HG02610 (cell line): ENCODE measurements around the gene PTP4A2.
"Not testable (repeated sequence)": the region's sequence is repeated elsewhere in the genome, so short reads cannot be mapped to it uniquely, and the experiment has no call there.

Experiments
- ATAC-seq: cut with Tn5 transposase; IDR thresholded peaks from one replicate; pipeline ENCODE4 v1.9.1; 2021; ENCODE audit warnings: mild to moderate bottlenecking, moderate library complexity; ENCODE audit not compliant: unreplicated experiment

PTP4A2 gene

DNA sequence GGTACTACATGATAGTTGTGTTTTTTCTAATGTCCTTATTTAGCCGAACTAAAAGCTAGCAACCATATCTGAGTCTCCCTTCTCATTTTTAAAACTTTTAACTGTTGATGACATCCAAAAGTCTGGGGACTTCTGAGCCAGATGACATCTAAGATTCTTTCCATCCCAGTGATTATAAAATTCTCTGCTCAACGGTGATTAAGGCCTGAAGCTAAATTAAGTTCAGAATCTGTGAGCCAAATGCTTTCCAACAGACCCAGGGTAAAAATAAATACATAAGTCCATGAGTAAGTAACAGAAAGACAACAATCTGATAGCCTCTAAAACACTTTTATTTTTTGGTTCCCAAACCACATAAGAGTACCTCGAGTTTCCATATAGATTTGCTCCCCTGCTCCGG, 13.1 kb upstream of the PTP4A2 start:
- ATAC-seq: no peak

DNA sequence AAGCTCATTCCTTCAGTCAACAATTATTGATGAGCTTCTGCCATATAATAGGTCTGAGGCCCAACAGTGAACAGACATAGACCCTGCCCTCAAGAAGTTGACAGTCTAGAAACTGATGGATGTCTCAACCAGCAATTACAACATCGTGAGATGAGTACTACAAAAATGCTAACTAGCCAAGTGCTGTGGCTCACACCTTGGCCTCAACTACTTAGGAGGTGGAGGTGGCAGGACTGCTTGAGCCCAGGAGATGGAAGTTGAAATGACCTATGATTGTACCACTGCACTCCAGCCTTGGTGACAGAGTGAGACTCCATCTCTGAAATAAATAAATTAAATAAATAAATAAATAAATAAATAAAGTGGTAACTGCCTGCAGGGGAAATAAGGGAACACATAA, 11.7 kb upstream of the PTP4A2 start:
- no peak for ATAC-seq

DNA sequence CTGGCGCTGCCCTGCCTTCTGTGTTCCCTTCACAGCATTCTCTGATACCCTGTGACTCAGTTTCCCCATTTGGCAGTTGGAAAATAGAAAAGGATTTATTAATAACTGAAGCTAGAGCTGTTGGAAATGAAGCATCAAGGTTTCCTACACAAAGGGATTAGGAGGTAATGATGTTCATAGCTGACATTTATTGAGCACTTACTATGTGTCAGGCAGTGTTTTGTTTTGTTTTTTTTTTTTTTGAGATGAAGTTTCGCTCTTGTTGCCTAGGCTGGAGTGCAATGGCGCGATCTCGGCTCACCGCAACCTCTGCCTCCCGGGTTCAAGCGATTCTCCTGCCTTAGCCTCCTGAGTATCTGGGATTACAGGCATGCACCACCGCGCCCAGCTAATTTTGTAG, 7.5 kb upstream of the PTP4A2 start:
- not testable (repeated sequence) for ATAC-seq

DNA sequence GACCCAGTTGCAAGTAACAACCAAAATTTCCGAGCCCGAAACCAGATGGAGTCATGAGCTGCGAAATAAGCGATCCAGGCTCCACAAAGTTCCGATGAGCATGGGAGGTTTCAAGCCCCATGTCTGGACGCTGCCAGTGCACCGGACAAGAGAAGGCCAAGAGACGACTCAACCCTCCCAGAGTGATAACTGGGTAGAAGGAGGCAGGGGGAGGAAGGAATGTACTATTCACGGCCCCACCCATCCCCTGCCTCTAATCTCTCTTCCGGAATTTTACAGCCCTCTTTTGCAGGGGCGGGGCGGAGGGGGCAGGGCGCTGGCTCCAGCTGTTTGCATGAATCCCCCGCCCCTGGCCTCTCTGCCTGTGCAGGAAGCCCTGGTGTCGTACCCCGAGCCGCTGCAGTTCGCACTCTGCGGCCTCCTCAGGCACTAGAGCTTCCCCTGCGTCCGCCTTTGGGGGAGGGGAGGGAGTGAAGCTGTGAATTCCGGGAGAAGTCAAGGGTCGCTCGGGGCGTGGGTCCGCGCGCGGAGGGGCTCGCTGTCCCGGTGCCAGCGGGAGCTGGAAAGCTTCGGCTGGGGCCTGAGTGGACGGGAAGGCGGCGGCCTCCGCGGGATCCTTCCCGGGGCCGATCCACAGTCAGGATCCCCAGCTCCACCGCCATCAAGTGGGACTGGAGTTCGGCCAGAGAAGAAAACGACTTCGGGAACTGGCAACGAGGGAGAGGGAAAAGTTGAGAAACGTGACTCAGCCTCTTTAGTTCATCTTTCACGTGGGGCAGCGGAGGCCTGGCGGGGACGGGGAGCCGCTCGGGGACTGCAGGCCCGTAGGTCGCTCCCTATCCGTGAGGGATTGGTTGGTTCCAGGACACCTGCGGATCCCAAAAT, 6.3 kb upstream of the PTP4A2 start:
- ATAC-seq: peak; percentile 65

DNA sequence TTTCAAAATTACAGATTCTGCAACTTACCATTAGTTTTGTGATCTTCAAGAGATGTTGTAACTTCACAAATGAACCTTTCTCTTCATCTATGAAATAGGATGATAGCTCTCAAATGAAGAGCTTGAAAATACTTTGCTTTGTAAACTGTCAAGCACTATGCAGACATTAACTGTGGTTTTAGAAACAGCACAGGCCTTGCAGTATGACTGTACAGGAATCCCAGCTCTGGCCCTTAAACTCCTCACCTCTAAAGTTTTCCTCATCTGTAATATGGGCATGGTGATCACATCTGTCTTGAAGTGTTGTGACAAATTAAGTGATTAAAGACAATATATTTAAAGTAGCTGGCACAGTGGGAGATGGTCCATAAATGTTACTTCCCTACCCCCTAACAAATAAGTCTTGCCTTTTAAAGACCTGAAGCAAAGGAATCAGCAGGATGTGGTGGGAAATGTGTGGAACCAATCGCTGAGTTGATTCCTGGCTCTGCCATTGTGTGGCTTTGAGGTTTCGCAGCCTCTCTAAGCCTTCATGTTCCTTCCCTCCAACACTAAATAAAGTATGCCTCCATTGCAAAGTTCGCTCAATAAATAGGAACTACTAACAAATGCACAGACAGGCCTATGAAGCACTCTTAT, 5.5 kb upstream of the PTP4A2 start:
- ATAC-seq: peak; percentile 37

DNA sequence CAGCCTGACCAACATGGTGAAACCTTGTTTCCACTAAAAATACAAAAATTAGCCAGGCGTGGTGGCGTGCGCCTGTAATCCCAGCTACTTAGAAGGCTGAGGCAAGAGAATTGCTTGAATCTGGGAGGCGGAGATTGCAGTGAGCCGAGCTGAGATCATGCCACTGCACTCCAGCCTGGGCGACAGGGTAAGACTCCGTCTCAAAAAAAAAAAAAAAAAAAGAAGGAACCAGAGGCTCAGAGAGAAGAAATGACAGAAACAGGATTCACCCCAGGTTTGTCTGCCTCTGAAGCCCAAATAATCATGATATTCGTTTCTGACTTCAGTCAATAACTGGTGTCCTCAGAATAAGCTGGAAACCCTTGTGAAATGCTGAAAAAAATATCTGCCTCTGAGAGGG, 3.9 kb upstream of the PTP4A2 start:
- ATAC-seq: not testable (repeated sequence)

DNA sequence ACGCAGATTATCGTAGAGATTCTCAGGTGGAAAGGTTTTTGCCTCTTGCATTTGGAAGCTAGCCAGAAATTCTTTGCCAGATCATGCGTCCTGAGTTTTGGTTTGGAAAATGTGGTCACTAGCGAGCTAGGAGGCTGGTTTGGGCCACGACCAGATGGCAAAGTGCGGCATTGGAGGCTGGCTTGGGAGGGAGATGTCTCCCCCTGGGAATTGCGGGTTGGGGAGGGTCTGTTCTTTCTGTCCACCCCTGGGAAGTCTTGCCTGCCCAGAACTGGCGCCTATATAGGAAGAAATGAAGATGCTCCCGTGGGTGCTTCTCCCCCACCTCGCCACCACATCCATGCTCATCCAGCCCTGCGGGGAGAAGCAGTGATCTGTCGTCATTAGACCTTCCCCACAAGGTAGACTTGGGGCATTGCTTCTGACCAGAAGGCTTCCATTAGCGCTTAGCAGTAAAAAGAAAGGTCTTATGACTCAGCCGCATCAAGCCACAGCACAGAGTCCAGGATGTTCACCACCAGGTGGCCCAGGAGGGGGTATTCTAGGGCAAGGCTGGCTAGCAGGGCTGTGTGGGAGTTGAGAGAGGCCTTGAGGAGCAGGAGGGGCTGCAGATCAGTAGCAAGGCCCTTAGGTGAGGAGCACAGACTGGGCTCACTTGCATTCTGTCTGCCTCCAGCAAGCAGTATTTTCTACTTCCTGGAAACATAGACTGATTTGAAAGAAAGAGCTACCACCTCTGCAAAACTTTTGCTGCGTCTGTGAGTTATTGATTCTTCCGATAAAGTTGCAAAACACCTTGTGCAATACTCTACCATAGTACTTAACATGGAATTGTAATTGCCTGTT, 1.5 kb upstream of the PTP4A2 start:
- ATAC-seq: peak; percentile 33

DNA sequence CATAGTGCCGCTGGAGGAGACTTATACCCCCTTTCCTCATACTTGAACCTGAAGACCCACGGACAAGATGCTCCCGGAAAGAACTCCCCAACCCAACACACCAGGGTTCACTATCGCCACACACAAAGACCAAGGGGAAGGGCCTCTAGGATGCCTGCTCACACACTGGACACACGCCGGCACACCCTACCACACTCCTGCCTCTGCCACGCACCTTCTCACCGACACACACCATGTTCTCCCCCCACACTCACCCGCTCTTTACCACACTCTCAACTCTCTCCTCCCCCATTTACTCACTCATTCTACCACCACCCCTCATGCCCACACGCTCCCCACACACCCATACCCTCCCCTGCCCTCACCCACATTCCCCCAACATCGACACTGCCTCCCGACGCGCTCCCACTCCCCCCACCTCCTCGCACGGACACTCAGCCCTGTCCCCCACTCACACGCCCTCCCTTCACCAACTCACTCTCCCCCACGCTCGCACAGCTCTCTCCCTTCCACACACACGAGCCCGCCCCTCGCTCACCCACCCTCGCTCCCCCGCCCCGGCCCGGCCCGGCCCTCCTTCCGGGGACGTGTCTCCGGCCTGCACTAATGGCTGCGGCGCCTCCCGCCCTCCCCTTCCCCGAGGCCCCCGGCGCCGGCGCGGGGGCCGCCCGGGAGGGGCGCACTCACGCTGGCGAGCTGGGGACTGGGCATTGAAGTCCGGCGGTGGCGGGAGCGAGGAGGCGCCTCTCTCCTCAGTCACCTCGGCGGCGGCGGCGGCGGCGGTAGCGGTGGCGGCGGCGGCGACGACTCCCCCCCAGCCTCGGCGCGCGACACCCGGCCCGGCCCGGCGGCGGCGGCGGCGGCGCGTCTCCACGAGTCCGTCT, 626 bp downstream of the PTP4A2 start:
- peak; percentile 19 for ATAC-seq

DNA sequence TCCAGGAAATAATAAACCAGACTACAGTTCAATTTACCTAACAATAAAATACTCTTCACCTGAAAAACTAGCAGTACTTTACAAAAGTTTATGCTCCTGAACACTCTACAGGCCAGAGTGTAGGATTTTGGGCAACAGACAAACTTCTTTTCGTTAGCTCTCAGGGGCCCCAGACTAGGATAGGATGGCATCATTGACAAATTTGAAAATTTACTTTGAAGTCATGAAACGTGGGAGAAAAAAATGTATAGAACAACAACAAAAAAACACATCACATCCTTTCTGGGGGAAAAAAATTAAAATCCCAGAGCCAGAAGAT, 1.2 kb downstream of the PTP4A2 start:
- ATAC-seq: no peak

DNA sequence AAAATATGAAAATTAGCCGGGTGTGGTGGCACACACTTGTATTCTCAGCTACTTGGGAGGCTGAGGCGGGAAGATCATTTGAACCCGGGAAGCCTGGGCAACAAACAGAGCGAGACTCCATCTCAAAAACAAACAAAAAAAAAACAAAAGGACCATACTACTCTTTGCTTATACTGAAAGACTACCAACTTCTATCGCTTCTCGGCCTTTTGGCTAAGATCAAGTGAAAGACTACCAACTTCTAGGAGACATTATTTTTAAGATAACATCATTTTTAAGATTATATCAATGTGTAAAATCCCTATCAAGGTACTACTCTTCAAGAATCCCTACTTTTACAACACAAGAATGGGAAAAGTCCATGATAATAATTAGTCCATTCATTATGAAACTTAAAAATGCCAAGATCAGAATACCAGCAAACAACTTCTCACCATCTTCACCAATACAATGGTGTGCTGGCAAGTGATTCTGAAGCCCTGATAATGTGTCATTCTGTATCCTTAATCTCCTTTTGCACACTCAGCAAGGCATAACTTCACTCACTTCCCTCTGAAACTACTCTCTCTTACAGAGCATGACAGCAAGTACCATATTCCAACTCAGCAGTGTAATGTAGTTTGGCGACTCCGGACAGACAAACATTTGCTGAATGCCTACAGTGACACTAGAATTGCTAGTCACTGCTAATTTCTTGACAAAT, 1.7 kb downstream of the PTP4A2 start:
- ATAC-seq: no peak

DNA sequence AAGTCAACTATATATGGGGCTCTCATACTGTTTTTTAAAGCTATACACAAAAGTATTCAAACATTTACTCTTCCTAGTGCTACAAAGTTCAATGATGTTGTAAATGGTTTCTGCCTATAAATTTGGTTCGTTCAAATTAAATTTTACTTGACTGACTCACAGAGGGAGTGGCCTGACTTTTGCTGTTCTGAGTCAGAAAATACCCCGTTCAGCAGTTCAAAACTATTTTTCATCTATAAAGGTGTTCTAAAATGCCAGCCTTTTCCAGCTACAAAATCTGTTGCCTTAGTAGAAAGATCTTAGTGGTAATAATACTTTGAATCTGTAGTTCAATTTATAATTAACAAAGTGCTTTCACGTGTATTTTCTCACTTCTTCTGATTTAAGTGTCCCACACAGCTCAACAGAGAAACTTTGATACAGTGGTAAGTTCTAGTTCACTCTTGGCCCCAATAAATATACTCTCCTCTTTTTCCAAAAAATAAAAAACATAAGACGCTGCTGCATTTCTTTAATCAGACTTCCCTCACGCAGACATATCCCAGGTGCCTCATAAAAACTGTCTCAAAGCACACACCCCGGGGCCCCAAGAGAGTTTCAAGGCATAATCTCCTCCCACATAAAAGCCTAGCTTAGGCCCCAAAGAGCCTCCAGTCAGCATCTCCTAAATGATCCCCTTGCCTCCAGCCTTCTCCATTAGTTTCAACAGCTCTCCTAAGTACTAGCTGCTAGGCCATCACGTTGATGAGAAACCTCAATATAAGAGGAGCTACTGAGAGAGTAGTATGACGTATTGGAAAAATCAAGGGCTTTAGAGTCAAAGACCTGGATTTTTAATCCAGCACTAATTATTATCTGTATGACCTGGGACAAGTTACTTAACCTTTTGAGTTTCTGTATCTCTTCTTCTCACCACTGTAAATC, 3.2 kb downstream of the PTP4A2 start:
- no peak for ATAC-seq

DNA sequence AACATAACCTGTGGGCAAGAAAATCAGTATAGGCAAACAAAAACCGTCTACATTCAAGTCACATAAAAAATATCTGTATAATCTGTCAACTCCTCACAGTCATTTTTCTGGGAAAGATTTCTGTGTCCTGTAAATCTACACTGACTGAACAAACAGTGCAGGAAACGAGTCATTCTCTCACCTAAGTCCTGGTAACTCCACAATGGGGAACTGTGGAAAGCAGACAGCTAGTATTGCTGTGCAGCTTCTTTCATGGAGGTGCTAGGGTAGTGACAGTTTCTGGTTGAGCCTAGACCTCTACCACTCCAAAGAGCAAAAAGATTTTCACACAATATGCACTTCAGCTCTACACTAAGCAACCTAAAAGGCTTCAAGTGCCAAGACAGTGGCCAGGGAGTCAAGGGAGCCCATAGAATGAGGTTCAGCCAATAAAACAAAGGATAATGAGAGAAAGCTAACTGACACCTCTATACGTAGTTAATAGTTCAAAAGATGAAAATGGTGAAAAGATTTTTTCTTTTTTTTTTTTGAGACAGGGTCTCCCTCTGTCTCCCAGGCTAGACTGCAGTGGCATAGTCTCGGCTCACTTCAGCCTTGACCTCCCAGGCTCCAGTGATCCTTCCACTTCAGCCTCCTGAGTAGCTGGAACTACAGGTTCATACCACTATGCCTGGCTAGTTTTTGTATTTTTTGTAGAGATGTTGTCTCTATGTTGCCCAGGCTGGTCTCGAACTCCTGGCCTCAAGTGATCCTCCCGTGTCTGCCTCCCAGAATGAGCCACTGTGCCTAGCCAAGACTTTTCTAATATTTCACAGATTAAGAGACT, 5.5 kb downstream of the PTP4A2 start:
- ATAC-seq: peak; percentile 34

DNA sequence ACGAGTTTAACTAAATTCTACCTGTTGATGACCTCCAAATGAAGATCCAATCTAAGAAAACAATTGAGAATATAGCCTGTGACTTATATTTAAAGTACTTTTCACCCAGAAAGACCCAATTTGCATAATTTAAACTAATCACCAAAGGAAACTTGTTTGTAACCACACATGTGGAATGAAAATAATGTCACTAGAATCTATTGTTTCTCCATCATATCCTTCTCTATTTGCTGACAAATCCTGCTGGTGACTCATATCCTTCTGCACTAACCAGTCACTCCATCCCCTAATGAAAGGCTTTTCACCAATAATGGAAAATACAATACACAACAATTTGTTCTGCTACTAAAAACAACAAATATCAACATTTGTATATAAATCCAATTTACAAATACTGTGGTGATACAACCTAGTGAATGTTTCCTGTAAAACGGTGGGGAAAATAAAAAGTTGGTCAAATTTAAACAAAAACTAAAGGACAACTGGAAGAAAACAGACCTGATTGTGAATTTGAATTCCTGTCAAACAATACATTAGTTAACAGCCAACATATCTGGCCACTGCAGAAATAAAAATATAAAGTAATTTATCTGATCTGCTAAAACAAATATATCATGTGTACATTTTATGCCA, 6.5 kb downstream of the PTP4A2 start:
- no peak for ATAC-seq

DNA sequence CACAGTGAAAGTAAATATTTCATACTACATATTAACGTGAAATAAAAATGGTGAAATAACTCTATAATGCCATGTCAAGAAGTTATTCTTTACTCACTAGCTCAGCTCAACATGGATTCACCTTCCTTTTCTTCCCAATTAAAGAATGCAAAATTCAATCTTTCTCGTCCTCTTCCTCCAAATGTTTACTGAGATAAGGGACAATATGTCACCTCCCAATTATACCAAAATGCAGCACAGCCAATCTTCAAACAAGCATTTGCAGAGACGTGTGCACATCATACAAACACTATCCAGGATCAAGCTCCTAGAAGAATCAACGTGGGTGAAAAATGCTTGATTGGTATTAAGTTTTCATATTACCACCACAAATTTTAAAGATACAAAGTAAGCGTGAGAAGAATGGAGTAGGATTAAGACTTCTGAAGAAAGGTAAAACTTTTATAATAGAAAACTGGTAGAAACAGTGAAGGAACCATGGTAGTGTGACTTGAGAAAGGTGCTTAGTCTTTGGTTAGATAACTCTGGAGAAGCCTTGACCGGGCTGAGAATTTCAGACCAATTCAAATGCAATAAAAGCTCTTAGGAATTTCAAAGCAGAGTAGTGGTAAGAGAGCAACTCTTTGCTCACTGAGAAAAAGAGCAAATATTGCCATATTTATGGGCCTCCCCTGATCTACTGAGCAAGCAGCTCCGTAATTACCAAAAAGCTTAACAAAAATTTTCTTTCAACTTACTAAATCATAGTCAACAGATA, 7.2 kb downstream of the PTP4A2 start:
- no peak for ATAC-seq

DNA sequence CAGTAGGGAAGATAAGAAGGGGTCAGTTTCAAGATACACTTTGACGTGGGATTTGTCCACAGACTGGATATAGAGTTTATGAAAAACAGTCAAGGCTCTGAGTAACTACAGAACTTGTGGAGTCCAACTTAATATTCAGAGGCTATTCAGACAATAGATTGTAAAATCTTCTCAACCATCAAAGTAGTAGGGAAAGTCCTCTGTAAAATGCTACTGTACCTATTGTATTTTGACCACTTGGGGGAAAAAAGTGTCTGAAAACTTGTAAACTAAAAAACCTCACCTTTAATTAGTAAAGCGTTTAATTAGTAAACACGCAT, 10.5 kb downstream of the PTP4A2 start:
- no peak for ATAC-seq

DNA sequence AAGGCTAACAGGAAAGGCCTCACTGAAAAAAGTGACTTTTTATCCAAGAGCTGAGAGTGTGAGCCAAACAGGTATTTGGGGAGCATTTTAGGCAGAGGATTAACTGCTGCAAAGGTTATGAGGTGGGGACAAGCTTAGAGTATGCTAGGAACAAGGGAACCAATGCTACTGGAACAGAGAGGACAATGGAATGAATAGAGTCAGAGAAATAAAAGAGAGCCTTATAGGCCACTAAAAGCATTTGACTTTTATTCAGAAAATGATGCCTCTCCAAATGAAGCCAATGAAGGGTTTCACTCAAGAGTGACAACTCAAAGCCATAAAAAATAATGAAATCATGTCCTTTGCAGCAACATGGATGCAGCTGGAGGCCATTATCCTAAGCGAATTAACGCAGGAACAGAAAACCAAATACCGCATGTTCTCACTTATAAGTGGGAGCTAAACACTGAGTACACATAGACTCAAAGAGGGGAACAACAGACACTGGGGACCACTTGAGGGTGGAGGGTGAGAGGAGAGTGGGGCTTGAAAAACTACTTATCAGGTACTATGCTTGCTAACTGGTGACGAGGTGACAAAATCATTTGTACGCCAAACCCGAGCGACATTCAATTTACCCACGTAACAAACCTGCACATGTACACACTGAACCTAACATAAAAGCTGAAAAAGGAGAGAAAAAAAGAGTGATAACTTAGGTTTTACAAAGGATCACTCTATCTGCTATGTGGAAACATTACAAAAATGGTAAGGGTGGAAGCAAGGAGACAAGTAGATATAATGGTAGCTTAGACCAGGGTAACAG, 11.1 kb downstream of the PTP4A2 start:
- ATAC-seq: no peak
